CD4-positive, CD25-positive, alpha-beta regulatory T cell (primary cell): Measurements from ENCODE around the gene DESI2. TPM values are rescaled to one million over a fixed set of nuclear protein-coding genes. Genes with fewer than 3 reads are reported as not detected.

ENCODE experiments used
- ATAC-seq, 2 donors: fragments of 150-1000 bp; cut with Tn5 transposase; one replicate each; pipeline ENCODE4 v1.10.0; 2021; ENCODE audit warnings: low read depth in 2 of 2, moderate number of reproducible peaks in 2 of 2, moderate library complexity in 1 of 2
- DNase-seq, 3 donors: peaks; one replicate each; pipeline versions ENCODE4 v3.0.0 to v3.0.0-alpha.2; 2012 to 2022; ENCODE audit warnings: mixed read lengths in 1 of 3
- H3K27ac ChIP-seq: one replicate; pipeline ENCODE4 v1.7.0; 2013; ENCODE audit warnings: mild to moderate bottlenecking, low read length; ENCODE audit not compliant: insufficient read depth, poor library complexity, severe bottlenecking
- H3K27me3 ChIP-seq: one replicate; pipeline ENCODE4 v1.7.0; 2013; ENCODE audit warnings: low read length; ENCODE audit not compliant: control insufficient read depth, insufficient read depth
- H3K36me3 ChIP-seq: one replicate; pipeline ENCODE4 v1.7.0; 2013; ENCODE audit warnings: mild to moderate bottlenecking, low read length, moderate library complexity; ENCODE audit not compliant: control insufficient read depth, insufficient read depth
- H3K4me1 ChIP-seq: 2 replicates; pipeline ENCODE4 v1.7.0; 2013; ENCODE audit warnings: mild to moderate bottlenecking, low read length; ENCODE audit not compliant: insufficient read depth, control insufficient read depth, poor library complexity, severe bottlenecking
- H3K4me3 ChIP-seq: one replicate; pipeline ENCODE4 v1.7.0; 2013; ENCODE audit warnings: low read depth, mild to moderate bottlenecking, low read length, moderate library complexity
- H3K9me3 ChIP-seq, 2 experiments: 1 replicate in 1 of 2; 2 replicates in 1 of 2; pipeline ENCODE4 v1.7.0; 2013; ENCODE audit warnings: low read length in 2 of 2, mild to moderate bottlenecking in 1 of 2, moderate library complexity in 1 of 2; ENCODE audit not compliant: control insufficient read depth in 2 of 2
- H3K27ac Mint-ChIP-seq, 3 donors: one replicate each; pipeline ENCODE4 v1.8.0; 2020 to 2022; ENCODE audit warnings: mild to moderate bottlenecking in 3 of 3, mixed read lengths in 3 of 3, moderate library complexity in 2 of 3
- H3K27me3 Mint-ChIP-seq: one replicate; pipeline ENCODE4 v1.8.0; 2022; ENCODE audit warnings: mild to moderate bottlenecking, mixed read lengths
- H3K36me3 Mint-ChIP-seq: one replicate; pipeline ENCODE4 v1.8.0; 2020; ENCODE audit warnings: mixed read lengths
- H3K4me1 Mint-ChIP-seq, 4 donors: one replicate each; pipeline ENCODE4 v1.8.0; 2020 to 2022; ENCODE audit warnings: mixed read lengths in 4 of 4, mild to moderate bottlenecking in 1 of 4
- H3K4me3 Mint-ChIP-seq, 4 donors: one replicate each; pipeline ENCODE4 v1.8.0; 2020 to 2022; ENCODE audit warnings: mild to moderate bottlenecking in 4 of 4, mixed read lengths in 4 of 4, moderate library complexity in 3 of 4
- H3K9me3 Mint-ChIP-seq, 7 donors: one replicate each; pipeline ENCODE4 v1.8.0; 2020 to 2022; ENCODE audit warnings: mixed read lengths in 7 of 7, mild to moderate bottlenecking in 3 of 7, moderate library complexity in 2 of 7
- polyA plus RNA-seq, 4 donors: library from polyadenylated mRNA; unstranded; fragments of 300-500 nt; fragmentation: Illumina TruSeq; gene quantifications; one replicate each; pipeline ENCODE4 v1.2.3, GENCODE V29; 2021
- total RNA-seq: library from RNA; stranded (reverse); gene quantifications from one replicate; pipeline ENCODE4 v1.2.3, GENCODE V29; 2022

Gene DESI2
- total and polyA plus RNA-seq, 5 donors from 2014 or later: 15.6 to 23.7 (median 18.4) TPM

GRCh38 chr1:244628789-244629188 is 24.1 kb upstream of the DESI2 start:
- H3K4me3 ChIP-seq: no peak overlapping the region
- ATAC-seq (no peak), DNase-seq (no peak)
- Mint-ChIP-seq H3K27ac (no peak overlapping the region), H3K27me3 (peaks cover 13% of the 10 kb centered on the region), H3K4me1 (no peaks in the 10 kb centered on the region), H3K9me3 (no peaks in the 10 kb centered on the region), H3K36me3 (peaks cover 4% of the 10 kb centered on the region), H3K4me3 (no peak overlapping the region)
- no peaks in the 10 kb centered on the region for H3K9me3 ChIP-seq
- H3K4me1 ChIP-seq: no peaks in the 10 kb centered on the region
- no peak overlapping the region for H3K27ac ChIP-seq
- no peaks in the 10 kb centered on the region for H3K27me3 ChIP-seq
- H3K36me3 ChIP-seq: no peaks in the 10 kb centered on the region

- Mint-ChIP-seq H3K27ac (no peak overlapping the region), H3K4me1 (no peaks in the 10 kb centered on the region), H3K4me3 (no peak overlapping the region), H3K9me3 (no peaks in the 10 kb centered on the region), H3K36me3 (peaks cover 4% of the 10 kb centered on the region), H3K27me3 (peaks cover 13% of the 10 kb centered on the region)
- Histone ChIP-seq H3K36me3 (no peaks in the 10 kb centered on the region), H3K27me3 (peaks cover 8% of the 10 kb centered on the region), H3K4me3 (no peak overlapping the region), H3K9me3 (no peaks in the 10 kb centered on the region), H3K4me1 (no peaks in the 10 kb centered on the region), H3K27ac (no peak overlapping the region)
- DNase-seq (no peak), ATAC-seq (no peak)
Observed at GRCh38 chr1:244633140-244633539, 19.8 kb upstream of the DESI2 start.

GRCh38 chr1:244634546-244634945 is 18.4 kb upstream of the DESI2 start:
- Histone ChIP-seq H3K9me3 (no peaks in the 10 kb centered on the region), H3K4me3 (no peak overlapping the region), H3K4me1 (no peaks in the 10 kb centered on the region), H3K27ac (no peak overlapping the region), H3K27me3 (peaks cover 10% of the 10 kb centered on the region), H3K36me3 (no peaks in the 10 kb centered on the region)
- ATAC-seq: no peak
- no peaks in the 10 kb centered on the region for H3K9me3 Mint-ChIP-seq
- H3K27ac Mint-ChIP-seq: no peak overlapping the region
- DNase-seq: no peak
- H3K4me3 Mint-ChIP-seq: no peak overlapping the region
- peaks cover 13% of the 10 kb centered on the region for H3K27me3 Mint-ChIP-seq
- no peaks in the 10 kb centered on the region for H3K4me1 Mint-ChIP-seq
- H3K36me3 Mint-ChIP-seq: peaks cover 4% of the 10 kb centered on the region

- ATAC-seq (no peak), DNase-seq (no peak)
- no peaks in the 10 kb centered on the region for H3K9me3 ChIP-seq
- peaks cover 19% of the 10 kb centered on the region for H3K27me3 ChIP-seq
- Mint-ChIP-seq H3K27ac (no peak overlapping the region), H3K27me3 (peaks cover 9% of the 10 kb centered on the region), H3K4me1 (no peaks in the 10 kb centered on the region), H3K36me3 (peaks cover under 1% of the 10 kb centered on the region), H3K4me3 (no peak overlapping the region), H3K9me3 (no peaks in the 10 kb centered on the region)
- H3K36me3 ChIP-seq: no peaks in the 10 kb centered on the region
- H3K4me1 ChIP-seq: no peaks in the 10 kb centered on the region
- no peak overlapping the region for H3K27ac ChIP-seq
- H3K4me3 ChIP-seq: no peak overlapping the region
Observed at GRCh38 chr1:244636488-244637259, 16.3 kb upstream of the DESI2 start.

- ATAC-seq: no peak
- H3K36me3 Mint-ChIP-seq: no peaks in the 10 kb centered on the region
- H3K27ac Mint-ChIP-seq: no peak overlapping the region
- Histone ChIP-seq H3K27ac (no peak overlapping the region), H3K4me3 (no peak overlapping the region), H3K36me3 (no peaks in the 10 kb centered on the region), H3K27me3 (peaks cover 19% of the 10 kb centered on the region), H3K9me3 (no peaks in the 10 kb centered on the region), H3K4me1 (no peaks in the 10 kb centered on the region)
- no peaks in the 10 kb centered on the region for H3K9me3 Mint-ChIP-seq
- H3K4me1 Mint-ChIP-seq: no peaks in the 10 kb centered on the region
- no peak overlapping the region for H3K4me3 Mint-ChIP-seq
- peaks cover 22% of the 10 kb centered on the region for H3K27me3 Mint-ChIP-seq
- DNase-seq: no peak
Observed at GRCh38 chr1:244639561-244639960, 13.4 kb upstream of the DESI2 start.

GRCh38 chr1:244640917-244641316 is 12.0 kb upstream of the DESI2 start:
- H3K27ac ChIP-seq: no peak overlapping the region
- Mint-ChIP-seq H3K27me3 (peaks cover 22% of the 10 kb centered on the region), H3K36me3 (no peaks in the 10 kb centered on the region), H3K4me1 (no peaks in the 10 kb centered on the region), H3K9me3 (no peaks in the 10 kb centered on the region), H3K27ac (no peak overlapping the region), H3K4me3 (no peak overlapping the region)
- DNase-seq (no peak), ATAC-seq (no peak)
- no peaks in the 10 kb centered on the region for H3K36me3 ChIP-seq
- H3K27me3 ChIP-seq: peaks cover 19% of the 10 kb centered on the region
- no peaks in the 10 kb centered on the region for H3K4me1 ChIP-seq
- H3K4me3 ChIP-seq: no peak overlapping the region
- H3K9me3 ChIP-seq: no peaks in the 10 kb centered on the region

GRCh38 chr1:244642526-244642925 is 10.4 kb upstream of the DESI2 start:
- H3K27ac Mint-ChIP-seq: no peak overlapping the region
- Histone ChIP-seq H3K27ac (no peak overlapping the region), H3K36me3 (no peaks in the 10 kb centered on the region), H3K4me3 (no peak overlapping the region), H3K9me3 (no peaks in the 10 kb centered on the region), H3K4me1 (no peaks in the 10 kb centered on the region), H3K27me3 (peaks cover 14% of the 10 kb centered on the region)
- ATAC-seq (no peak), DNase-seq (no peak)
- H3K9me3 Mint-ChIP-seq: no peaks in the 10 kb centered on the region
- H3K4me1 Mint-ChIP-seq: no peaks in the 10 kb centered on the region
- H3K4me3 Mint-ChIP-seq: no peak overlapping the region
- no peaks in the 10 kb centered on the region for H3K36me3 Mint-ChIP-seq
- H3K27me3 Mint-ChIP-seq: peaks cover 22% of the 10 kb centered on the region

- Mint-ChIP-seq H3K27me3 (peaks cover 22% of the 10 kb centered on the region), H3K4me3 (no peak overlapping the region), H3K9me3 (no peaks in the 10 kb centered on the region), H3K27ac (no peak overlapping the region), H3K36me3 (no peaks in the 10 kb centered on the region), H3K4me1 (no peaks in the 10 kb centered on the region)
- no peaks in the 10 kb centered on the region for H3K9me3 ChIP-seq
- no peaks in the 10 kb centered on the region for H3K36me3 ChIP-seq
- H3K4me3 ChIP-seq: no peak overlapping the region
- H3K27ac ChIP-seq: no peak overlapping the region
- ATAC-seq: no peak
- H3K27me3 ChIP-seq: peaks cover 13% of the 10 kb centered on the region
- no peaks in the 10 kb centered on the region for H3K4me1 ChIP-seq
- DNase-seq: no peak
Observed at GRCh38 chr1:244642988-244643387, 9.9 kb upstream of the DESI2 start.
